B cell (primary cell): ENCODE measurements around the gene RPRM.

Experiments used
- EZH2 ChIP-seq: IDR thresholded peaks from 2 replicates; pipeline ENCODE4 v1.6.1; 2012; ENCODE audit warnings: borderline replicate concordance, low read depth, mild to moderate bottlenecking, moderate library complexity, low read length; ENCODE audit not compliant: insufficient read depth, poor library complexity, severe bottlenecking
- TF ChIP-seq, protein P1 (sequence below): fragments of 200-600 bp; IDR thresholded peaks from one replicate; pipeline ENCODE4 v1.8.0; 2022; ENCODE audit warnings: antibody characterized with exemption, mild to moderate bottlenecking

- TF ChIP-seq, protein P1, sequence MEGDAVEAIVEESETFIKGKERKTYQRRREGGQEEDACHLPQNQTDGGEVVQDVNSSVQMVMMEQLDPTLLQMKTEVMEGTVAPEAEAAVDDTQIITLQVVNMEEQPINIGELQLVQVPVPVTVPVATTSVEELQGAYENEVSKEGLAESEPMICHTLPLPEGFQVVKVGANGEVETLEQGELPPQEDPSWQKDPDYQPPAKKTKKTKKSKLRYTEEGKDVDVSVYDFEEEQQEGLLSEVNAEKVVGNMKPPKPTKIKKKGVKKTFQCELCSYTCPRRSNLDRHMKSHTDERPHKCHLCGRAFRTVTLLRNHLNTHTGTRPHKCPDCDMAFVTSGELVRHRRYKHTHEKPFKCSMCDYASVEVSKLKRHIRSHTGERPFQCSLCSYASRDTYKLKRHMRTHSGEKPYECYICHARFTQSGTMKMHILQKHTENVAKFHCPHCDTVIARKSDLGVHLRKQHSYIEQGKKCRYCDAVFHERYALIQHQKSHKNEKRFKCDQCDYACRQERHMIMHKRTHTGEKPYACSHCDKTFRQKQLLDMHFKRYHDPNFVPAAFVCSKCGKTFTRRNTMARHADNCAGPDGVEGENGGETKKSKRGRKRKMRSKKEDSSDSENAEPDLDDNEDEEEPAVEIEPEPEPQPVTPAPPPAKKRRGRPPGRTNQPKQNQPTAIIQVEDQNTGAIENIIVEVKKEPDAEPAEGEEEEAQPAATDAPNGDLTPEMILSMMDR: no peak
- TF ChIP-seq EZH2: no peak
Observed at GRCh38 chr2:153462338-153462859, 16.2 kb downstream of the RPRM start.
